Liver (tissue), 9 donors: ENCODE measurements around the gene GRIA3. TPM values are rescaled to one million over a fixed set of nuclear protein-coding genes. Genes with fewer than 3 reads are reported as not detected.
"Not testable (repeated sequence)": the region's sequence is repeated elsewhere in the genome, so short reads cannot be mapped to it uniquely, and the experiment has no call there.

Experiments
- DNase-seq: peaks from one replicate; pipeline ENCODE4 v3.0.0-alpha.2; 2017; ENCODE audit warnings: low spot score
- H3K27ac ChIP-seq, 2 donors: one replicate each; pipeline ENCODE4 v1.7.0; 2013; ENCODE audit warnings: inconsistent platforms in 2 of 2, low read length in 2 of 2, control low read depth in 1 of 2, low read depth in 1 of 2, mild to moderate bottlenecking in 1 of 2
- H3K27me3 ChIP-seq, 4 donors: one replicate each; pipeline versions ENCODE4 v1.6.1 to v1.7.0; 2013; ENCODE audit warnings: low read length in 3 of 4, inconsistent platforms in 1 of 4, mild to moderate bottlenecking in 1 of 4, moderate library complexity in 1 of 4; ENCODE audit not compliant: control insufficient read depth in 4 of 4, insufficient read depth in 4 of 4
- H3K36me3 ChIP-seq, 4 donors: one replicate each; pipeline versions ENCODE4 v1.6.1 to v1.7.0; 2013; ENCODE audit warnings: low read length in 3 of 4, mild to moderate bottlenecking in 3 of 4, low read depth in 1 of 4, moderate library complexity in 1 of 4; ENCODE audit not compliant: control insufficient read depth in 4 of 4, insufficient read depth in 3 of 4
- H3K4me1 ChIP-seq, 4 donors: one replicate each; pipeline versions ENCODE4 v1.6.1 to v1.7.0; 2013; ENCODE audit warnings: low read length in 3 of 4, mild to moderate bottlenecking in 3 of 4, moderate library complexity in 1 of 4; ENCODE audit not compliant: control insufficient read depth in 4 of 4, insufficient read depth in 4 of 4
- H3K4me3 ChIP-seq, 3 donors: one replicate each; pipeline versions ENCODE4 v1.6.1 to v1.7.0; 2013; ENCODE audit warnings: low read length in 3 of 3, control low read depth in 1 of 3, low read depth in 1 of 3, mild to moderate bottlenecking in 1 of 3
- H3K9ac ChIP-seq, 2 donors: one replicate each; pipeline ENCODE4 v1.7.0; 2013; ENCODE audit warnings: low read length in 2 of 2, mild to moderate bottlenecking in 2 of 2, moderate library complexity in 2 of 2, control low read depth in 1 of 2, low read depth in 1 of 2
- H3K9me3 ChIP-seq, 4 donors: one replicate each; pipeline versions ENCODE4 v1.6.1 to v1.7.0; 2013; ENCODE audit warnings: low read length in 3 of 4; ENCODE audit not compliant: control insufficient read depth in 4 of 4
- ATF3 ChIP-seq: IDR thresholded peaks from 2 replicates; pipeline ENCODE4 v1.6.1; 2016; ENCODE audit warnings: antibody characterized with exemption
- EGR1 ChIP-seq, 2 donors: IDR thresholded peaks; 2 replicates each; pipeline ENCODE4 v1.6.1; 2016 to 2018; ENCODE audit warnings: antibody characterized with exemption in 2 of 2, low read depth in 2 of 2
- FOXA2 ChIP-seq: IDR thresholded peaks from 2 replicates; pipeline ENCODE4 v1.6.1; 2016; ENCODE audit warnings: antibody characterized with exemption
- GABPA ChIP-seq, 2 donors: IDR thresholded peaks in 1 of 2; conservative IDR thresholded peaks in 1 of 2; 2 replicates each; pipeline ENCODE4 v1.6.1; 2016; ENCODE audit warnings: antibody characterized with exemption in 2 of 2, mild to moderate bottlenecking in 1 of 2, moderate library complexity in 1 of 2
- HNF4A ChIP-seq, 2 donors: conservative IDR thresholded peaks; 2 replicates each; pipeline ENCODE4 v1.6.1; 2016; ENCODE audit warnings: antibody characterized with exemption in 2 of 2, mild to moderate bottlenecking in 2 of 2
- JUND ChIP-seq, 2 donors: IDR thresholded peaks; 2 replicates each; pipeline ENCODE4 v1.6.1; 2016; ENCODE audit warnings: antibody characterized with exemption in 2 of 2
- NR2F2 ChIP-seq: IDR thresholded peaks from 2 replicates; pipeline ENCODE4 v1.6.1; 2016; ENCODE audit warnings: antibody characterized with exemption
- RAD21 ChIP-seq, 2 donors: IDR thresholded peaks; 2 replicates each; pipeline ENCODE4 v1.6.1; 2016; ENCODE audit warnings: antibody characterized with exemption in 2 of 2, mild to moderate bottlenecking in 2 of 2
- RXRA ChIP-seq, 2 donors: IDR thresholded peaks; 2 replicates each; pipeline ENCODE4 v1.6.1; 2017 to 2018; ENCODE audit warnings: antibody characterized with exemption in 2 of 2, mild to moderate bottlenecking in 1 of 2
- SP1 ChIP-seq: IDR thresholded peaks from 2 replicates; pipeline ENCODE4 v1.6.1; 2018; ENCODE audit warnings: antibody characterized with exemption, mild to moderate bottlenecking
- YY1 ChIP-seq: IDR thresholded peaks from 2 replicates; pipeline ENCODE4 v1.6.1; 2016; ENCODE audit warnings: antibody characterized with exemption, mild to moderate bottlenecking
- WGBS: extraction: QIAGEN DNeasy Blood & Tissue Kit; methylation state at CpG from one replicate; pipeline ENCODE4 v1.1.7; 2013; 5-methylcytosine and 5-hydroxymethylcytosine counted together
- polyA plus RNA-seq, 2 donors: library from polyadenylated mRNA; stranded (reverse) in 1 of 2; unstranded in 1 of 2; fragments of 200-250 nt in 1 of 2; fragments of >200 nt in 1 of 2; fragmentation: Nextera tagmentation in 1 of 2; extraction: Ambion mirVana in 1 of 2; gene quantifications; one replicate each; pipeline versions ENCODE4 v1.2.1 to v1.2.3, GENCODE V29; 2013 to 2015
- total RNA-seq, 2 donors: library from RNA; depleted of rRNA; stranded (reverse); fragments of >200 nt; gene quantifications; one replicate each; pipeline ENCODE4 v1.2.3, GENCODE V29; 2014
- TF ChIP-seq, protein P1 (sequence below): IDR thresholded peaks from 2 replicates; pipeline ENCODE4 v1.6.1; 2016; ENCODE audit warnings: antibody characterized with exemption, mild to moderate bottlenecking
- TF ChIP-seq, protein P2 (sequence below): IDR thresholded peaks from 2 replicates; pipeline ENCODE4 v1.6.1; 2016; ENCODE audit warnings: antibody characterized with exemption
- TF ChIP-seq, protein P3 (sequence below): IDR thresholded peaks from 2 replicates; pipeline ENCODE4 v1.6.1; 2016; ENCODE audit warnings: antibody characterized with exemption
- donor health status: healthy.
- donor health status: healthy.
- donor health status: healthy.
- donor health status: healthy.
- donor health status: healthy.

Gene GRIA3
- total and polyA plus RNA-seq, 4 donors = 1.5 to 3.4 (median 2.9) TPM

- DNase-seq = no peak
- H3K27me3 ChIP-seq = no peaks in the 10 kb centered on the region
- TF ChIP-seq ATF3 = no peak
- TF ChIP-seq SP1 = no peak
- TF ChIP-seq YY1 = no peak
- no peak for TF ChIP-seq JUND (IDR thresholded peaks at IDR 0.05)
- no peak for TF ChIP-seq RXRA (IDR thresholded peaks at IDR 0.05)
- TF ChIP-seq, protein P1, sequence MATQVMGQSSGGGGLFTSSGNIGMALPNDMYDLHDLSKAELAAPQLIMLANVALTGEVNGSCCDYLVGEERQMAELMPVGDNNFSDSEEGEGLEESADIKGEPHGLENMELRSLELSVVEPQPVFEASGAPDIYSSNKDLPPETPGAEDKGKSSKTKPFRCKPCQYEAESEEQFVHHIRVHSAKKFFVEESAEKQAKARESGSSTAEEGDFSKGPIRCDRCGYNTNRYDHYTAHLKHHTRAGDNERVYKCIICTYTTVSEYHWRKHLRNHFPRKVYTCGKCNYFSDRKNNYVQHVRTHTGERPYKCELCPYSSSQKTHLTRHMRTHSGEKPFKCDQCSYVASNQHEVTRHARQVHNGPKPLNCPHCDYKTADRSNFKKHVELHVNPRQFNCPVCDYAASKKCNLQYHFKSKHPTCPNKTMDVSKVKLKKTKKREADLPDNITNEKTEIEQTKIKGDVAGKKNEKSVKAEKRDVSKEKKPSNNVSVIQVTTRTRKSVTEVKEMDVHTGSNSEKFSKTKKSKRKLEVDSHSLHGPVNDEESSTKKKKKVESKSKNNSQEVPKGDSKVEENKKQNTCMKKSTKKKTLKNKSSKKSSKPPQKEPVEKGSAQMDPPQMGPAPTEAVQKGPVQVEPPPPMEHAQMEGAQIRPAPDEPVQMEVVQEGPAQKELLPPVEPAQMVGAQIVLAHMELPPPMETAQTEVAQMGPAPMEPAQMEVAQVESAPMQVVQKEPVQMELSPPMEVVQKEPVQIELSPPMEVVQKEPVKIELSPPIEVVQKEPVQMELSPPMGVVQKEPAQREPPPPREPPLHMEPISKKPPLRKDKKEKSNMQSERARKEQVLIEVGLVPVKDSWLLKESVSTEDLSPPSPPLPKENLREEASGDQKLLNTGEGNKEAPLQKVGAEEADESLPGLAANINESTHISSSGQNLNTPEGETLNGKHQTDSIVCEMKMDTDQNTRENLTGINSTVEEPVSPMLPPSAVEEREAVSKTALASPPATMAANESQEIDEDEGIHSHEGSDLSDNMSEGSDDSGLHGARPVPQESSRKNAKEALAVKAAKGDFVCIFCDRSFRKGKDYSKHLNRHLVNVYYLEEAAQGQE = no peak
- TF ChIP-seq GABPA (IDR thresholded peaks at IDR 0.05 in 1 of 2, conservative IDR thresholded peaks at IDR 0.05 in 1 of 2) = no peak
- no peak for TF ChIP-seq RAD21 (IDR thresholded peaks at IDR 0.05)
- TF ChIP-seq, protein P2, sequence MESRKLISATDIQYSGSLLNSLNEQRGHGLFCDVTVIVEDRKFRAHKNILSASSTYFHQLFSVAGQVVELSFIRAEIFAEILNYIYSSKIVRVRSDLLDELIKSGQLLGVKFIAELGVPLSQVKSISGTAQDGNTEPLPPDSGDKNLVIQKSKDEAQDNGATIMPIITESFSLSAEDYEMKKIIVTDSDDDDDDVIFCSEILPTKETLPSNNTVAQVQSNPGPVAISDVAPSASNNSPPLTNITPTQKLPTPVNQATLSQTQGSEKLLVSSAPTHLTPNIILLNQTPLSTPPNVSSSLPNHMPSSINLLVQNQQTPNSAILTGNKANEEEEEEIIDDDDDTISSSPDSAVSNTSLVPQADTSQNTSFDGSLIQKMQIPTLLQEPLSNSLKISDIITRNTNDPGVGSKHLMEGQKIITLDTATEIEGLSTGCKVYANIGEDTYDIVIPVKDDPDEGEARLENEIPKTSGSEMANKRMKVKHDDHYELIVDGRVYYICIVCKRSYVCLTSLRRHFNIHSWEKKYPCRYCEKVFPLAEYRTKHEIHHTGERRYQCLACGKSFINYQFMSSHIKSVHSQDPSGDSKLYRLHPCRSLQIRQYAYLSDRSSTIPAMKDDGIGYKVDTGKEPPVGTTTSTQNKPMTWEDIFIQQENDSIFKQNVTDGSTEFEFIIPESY = no peak
- TF ChIP-seq HNF4A (conservative IDR thresholded peaks at IDR 0.05) = no peak
- TF ChIP-seq FOXA2 = no peak
- TF ChIP-seq, protein P3, sequence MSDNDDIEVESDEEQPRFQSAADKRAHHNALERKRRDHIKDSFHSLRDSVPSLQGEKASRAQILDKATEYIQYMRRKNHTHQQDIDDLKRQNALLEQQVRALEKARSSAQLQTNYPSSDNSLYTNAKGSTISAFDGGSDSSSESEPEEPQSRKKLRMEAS = no peak
- no peak for TF ChIP-seq EGR1 (IDR thresholded peaks at IDR 0.05; ENCODE audit: low read depth in 2 of 2)
- TF ChIP-seq NR2F2 = no peak
- no peak overlapping the region for H3K27ac ChIP-seq
- no peaks in the 10 kb centered on the region for H3K4me1 ChIP-seq
- H3K9ac ChIP-seq = no peak overlapping the region
- H3K9me3 ChIP-seq = no peaks in the 10 kb centered on the region
- 92% methylated on average over 5 of the region's 5 CpGs for WGBS
- no peak overlapping the region for H3K4me3 ChIP-seq
- H3K36me3 ChIP-seq = no peaks in the 10 kb centered on the region
Measured at GRCh38 chrX:123282241-123282640, 98.2 kb downstream of the GRIA3 start.

- WGBS = 69% methylated on average over 6 of the region's 6 CpGs
- H3K4me3 ChIP-seq, H3K9me3 ChIP-seq, H3K27ac ChIP-seq, H3K4me1 ChIP-seq, H3K36me3 ChIP-seq, H3K27me3 ChIP-seq, H3K9ac ChIP-seq, DNase-seq: not testable (repeated sequence)
Measured at GRCh38 chrX:123283407-123283806, 99.3 kb downstream of the GRIA3 start.

GRCh38 chrX:123291623-123292022, 107.5 kb downstream of the GRIA3 start:
- Histone ChIP-seq H3K4me3 (no peak overlapping the region), H3K27me3 (no peaks in the 10 kb centered on the region), H3K9me3 (no peaks in the 10 kb centered on the region), H3K27ac (no peak overlapping the region), H3K36me3 (no peaks in the 10 kb centered on the region), H3K4me1 (no peaks in the 10 kb centered on the region), H3K9ac (no peak overlapping the region)
- TF ChIP-seq ATF3 = no peak
- no peak for TF ChIP-seq RXRA (IDR thresholded peaks at IDR 0.05)
- TF ChIP-seq, protein P2 = no peak
- no peak for TF ChIP-seq NR2F2
- no peak for TF ChIP-seq YY1
- no peak for TF ChIP-seq GABPA (IDR thresholded peaks at IDR 0.05 in 1 of 2, conservative IDR thresholded peaks at IDR 0.05 in 1 of 2)
- TF ChIP-seq FOXA2 = no peak
- no peak for TF ChIP-seq JUND (IDR thresholded peaks at IDR 0.05)
- 40% methylated on average over 3 of the region's 3 CpGs for WGBS
- no peak for DNase-seq
